Coronary artery (tissue), 2 donors: ENCODE measurements around the gene FCGBP.

Experiments used
- DNase-seq: peaks from one replicate; pipeline ENCODE4 v3.0.0-alpha.2; 2017; ENCODE audit warnings: low spot score
- H3K27ac ChIP-seq, 2 donors: fragments of 200-600 bp; sonication (generic); one replicate each; pipeline ENCODE4 v1.5.1; 2016 to 2019
- H3K4me3 ChIP-seq: fragments of 200-600 bp; sonication (generic); 2 replicates; pipeline ENCODE4 v1.5.1; 2016; ENCODE audit warnings: mild to moderate bottlenecking, moderate library complexity
- TF ChIP-seq, protein P1 (sequence below): fragments of 200-600 bp; sonication (generic); IDR thresholded peaks from one replicate; pipeline ENCODE4 v1.5.1; 2019; ENCODE audit warnings: antibody characterized with exemption

FCGBP gene

GRCh38 chr19:39934584-39935363 lies at the start of gene FCGBP:
TSS of gene FCGBP (minus strand) at chr19:39934634.
- TF ChIP-seq, protein P1, sequence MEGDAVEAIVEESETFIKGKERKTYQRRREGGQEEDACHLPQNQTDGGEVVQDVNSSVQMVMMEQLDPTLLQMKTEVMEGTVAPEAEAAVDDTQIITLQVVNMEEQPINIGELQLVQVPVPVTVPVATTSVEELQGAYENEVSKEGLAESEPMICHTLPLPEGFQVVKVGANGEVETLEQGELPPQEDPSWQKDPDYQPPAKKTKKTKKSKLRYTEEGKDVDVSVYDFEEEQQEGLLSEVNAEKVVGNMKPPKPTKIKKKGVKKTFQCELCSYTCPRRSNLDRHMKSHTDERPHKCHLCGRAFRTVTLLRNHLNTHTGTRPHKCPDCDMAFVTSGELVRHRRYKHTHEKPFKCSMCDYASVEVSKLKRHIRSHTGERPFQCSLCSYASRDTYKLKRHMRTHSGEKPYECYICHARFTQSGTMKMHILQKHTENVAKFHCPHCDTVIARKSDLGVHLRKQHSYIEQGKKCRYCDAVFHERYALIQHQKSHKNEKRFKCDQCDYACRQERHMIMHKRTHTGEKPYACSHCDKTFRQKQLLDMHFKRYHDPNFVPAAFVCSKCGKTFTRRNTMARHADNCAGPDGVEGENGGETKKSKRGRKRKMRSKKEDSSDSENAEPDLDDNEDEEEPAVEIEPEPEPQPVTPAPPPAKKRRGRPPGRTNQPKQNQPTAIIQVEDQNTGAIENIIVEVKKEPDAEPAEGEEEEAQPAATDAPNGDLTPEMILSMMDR, result no peak
- Histone ChIP-seq H3K27ac (no peak within 1 kb of the TSS), H3K4me3 (no peak within 1 kb of the TSS)
- no peak for DNase-seq

DNA sequence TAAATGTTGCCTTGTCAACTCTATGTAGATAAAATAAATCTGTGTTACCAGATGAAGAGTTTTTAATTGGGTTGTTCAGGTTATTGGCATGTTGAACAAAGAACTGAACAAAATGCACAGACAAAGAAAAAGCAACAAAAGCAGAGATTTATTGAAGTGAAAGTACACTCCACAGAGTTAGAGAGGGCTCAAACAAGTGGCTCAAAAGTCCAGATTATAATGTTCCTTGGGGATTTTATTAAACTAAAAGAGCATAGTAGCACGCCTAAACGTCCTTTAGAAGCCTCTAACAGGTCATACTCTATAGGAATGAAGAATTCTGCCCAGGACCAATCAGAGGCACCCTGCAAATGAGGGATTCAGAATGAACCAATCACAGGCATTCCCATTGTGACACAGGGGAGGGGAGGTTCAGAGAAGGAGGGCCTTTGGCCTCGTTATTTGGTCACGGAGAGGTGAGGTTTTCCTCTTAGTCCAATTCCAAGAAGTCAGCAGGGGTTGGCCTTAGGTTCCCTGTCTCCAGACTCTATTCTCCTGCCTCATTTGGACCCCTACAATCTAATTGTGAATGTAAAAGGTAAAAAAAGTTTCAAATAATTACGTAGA lies 49.4 kb upstream of the FCGBP start:
- no peak for DNase-seq
- TF ChIP-seq, protein P1, result no peak
- Histone ChIP-seq H3K27ac (no peak overlapping the region), H3K4me3 (no peak overlapping the region)

GRCh38 chr19:39982883-39983282 lies 48.4 kb upstream of the FCGBP start:
- Histone ChIP-seq H3K4me3 (no peak overlapping the region), H3K27ac (no peak overlapping the region)
- DNase-seq, result no peak
- TF ChIP-seq, protein P1, result no peak

- Histone ChIP-seq H3K27ac (no peak overlapping the region), H3K4me3 (no peak overlapping the region)
- TF ChIP-seq, protein P1, result no peak
- no peak for DNase-seq
Observed at GRCh38 chr19:39974377-39975155, 40.1 kb upstream of the FCGBP start.

DNA sequence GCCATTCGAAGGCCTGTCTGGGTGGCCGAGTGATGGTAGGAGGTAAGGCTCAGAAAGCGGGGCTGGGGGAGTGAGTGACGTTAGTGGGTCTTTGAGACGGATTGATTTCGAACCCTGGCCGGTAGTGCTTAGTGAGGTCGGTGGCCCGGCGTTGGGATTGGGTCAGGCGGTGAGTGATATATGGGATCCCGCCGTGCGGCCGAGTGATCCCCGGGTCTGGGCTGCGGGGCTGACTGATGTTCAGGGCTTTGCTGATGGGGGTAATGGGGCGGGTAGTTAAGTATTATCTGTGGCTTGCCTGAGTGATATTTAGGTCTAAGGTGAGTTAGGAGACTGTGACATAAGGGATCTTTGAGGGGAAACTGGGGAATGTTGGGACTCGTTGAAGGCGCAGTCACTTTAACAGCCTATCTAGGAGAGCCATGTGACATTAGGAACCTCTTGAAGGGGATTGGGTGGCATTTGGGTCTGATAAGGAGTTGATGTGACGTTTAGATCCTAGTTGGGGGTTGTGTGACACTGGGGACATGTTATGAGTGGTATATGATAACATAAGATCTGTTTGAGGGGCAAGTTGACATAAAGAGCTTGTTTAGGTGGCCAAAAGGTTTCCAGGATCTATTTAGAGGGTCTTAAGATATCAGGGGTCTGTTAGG lies 37.1 kb upstream of the FCGBP start:
- DNase-seq, result no peak
- H3K27ac ChIP-seq, result peak overlapping the region; percentile 88 to 90
- H3K4me3 ChIP-seq, result peak overlapping the region; percentile 96
- TF ChIP-seq, protein P1, result no peak

DNA sequence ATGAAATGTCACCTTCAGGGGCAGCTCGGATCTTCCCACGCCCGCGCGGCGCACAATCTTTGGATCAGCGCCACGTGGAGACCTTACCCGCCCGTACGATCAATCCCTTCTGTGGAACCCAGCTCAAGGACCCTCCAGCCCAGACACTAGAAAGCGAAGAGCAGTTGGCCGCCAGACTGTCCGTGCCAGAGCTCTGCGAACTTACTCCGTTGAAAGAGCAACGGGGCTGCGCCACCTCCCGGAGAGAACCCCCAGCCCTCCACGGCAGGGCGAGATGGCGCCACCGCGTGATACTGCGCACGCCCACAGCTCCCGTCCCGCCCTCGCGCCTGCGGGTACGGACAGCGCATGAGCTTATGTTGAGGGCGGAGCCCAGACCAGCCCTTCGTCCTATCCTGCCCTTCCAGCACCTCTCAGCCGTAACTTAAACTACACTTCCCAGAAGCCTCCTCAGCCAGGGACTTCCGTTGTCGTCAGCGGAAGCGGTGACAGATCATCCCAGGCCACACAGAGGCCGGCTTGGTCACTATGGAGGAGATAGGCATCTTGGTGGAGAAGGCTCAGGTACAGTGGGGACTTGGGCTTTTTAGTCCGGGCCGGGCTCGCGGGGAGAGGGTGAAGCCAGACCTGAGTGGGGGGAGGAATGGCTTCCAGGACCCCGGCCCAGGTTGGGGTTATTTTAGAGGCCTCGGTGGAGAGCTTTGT lies 36.4 kb upstream of the FCGBP start, which contains the start of gene PSMC4:
TSS of gene PSMC4 (plus strand) at position 491 of the 705 bp plus-strand sequence. CDS start at position 529, 38 bp downstream.
- H3K27ac ChIP-seq, result peak within 1 kb of the TSS; percentile 88 to 90
- DNase-seq, result peak; percentile 98
- TF ChIP-seq, protein P1, result peak; percentile 59
- peak within 1 kb of the TSS; percentile 96 for H3K4me3 ChIP-seq
